Measurements from ENCODE around the gene MPG. TPM values are rescaled to one million over a fixed set of nuclear protein-coding genes. Genes with fewer than 3 reads are reported as not detected.

Gene MPG
- total RNA-seq, 1 experiment from 2014 or later, result 85.7 TPM

DNA sequence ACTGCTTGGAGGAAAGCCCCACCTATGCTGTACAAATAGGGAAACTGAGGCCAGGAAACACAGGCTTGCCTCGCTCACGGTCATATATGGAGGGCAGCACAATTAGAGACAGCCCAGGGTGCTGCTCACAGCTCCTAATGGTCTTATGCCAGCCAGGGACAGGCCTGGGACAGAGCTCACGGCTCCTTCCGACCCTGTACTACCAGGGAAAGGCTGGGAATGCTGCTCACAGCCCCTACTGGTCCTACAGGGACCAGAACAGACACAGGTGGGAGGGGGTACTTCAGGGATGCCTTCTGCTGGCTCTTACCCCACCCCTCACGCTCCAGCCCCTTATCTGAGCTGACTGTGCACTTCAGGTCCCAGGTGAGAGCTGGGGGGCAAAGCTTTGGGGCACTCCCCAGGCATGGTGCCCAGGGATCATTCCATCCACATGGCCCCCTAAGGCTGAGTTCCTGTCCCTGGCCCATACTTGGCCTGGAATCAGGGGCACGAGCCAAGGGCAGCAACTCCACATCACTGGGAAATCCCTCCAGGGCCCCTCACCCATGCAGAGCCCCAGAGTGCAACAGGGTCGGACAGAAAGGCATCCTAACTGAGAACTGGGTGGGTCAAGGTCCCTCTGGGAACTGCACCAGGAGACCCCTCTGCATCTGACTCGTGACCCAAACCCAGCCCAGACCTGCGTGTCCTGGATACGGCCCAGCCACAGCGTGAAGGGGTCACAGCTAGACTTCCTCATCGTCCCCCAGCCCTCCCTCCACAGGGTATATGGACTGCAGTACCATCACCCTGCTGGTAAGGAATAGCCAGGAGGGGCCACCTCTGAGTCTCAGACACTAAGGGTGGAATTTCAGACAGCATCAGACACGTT is 11.5 kb upstream of the MPG start:
- TF ChIP-seq TCF7L2 (IDR thresholded peaks at IDR 0.05; ENCODE audit: low read depth, low read length), result no peak
- TF ChIP-seq, protein P1, sequence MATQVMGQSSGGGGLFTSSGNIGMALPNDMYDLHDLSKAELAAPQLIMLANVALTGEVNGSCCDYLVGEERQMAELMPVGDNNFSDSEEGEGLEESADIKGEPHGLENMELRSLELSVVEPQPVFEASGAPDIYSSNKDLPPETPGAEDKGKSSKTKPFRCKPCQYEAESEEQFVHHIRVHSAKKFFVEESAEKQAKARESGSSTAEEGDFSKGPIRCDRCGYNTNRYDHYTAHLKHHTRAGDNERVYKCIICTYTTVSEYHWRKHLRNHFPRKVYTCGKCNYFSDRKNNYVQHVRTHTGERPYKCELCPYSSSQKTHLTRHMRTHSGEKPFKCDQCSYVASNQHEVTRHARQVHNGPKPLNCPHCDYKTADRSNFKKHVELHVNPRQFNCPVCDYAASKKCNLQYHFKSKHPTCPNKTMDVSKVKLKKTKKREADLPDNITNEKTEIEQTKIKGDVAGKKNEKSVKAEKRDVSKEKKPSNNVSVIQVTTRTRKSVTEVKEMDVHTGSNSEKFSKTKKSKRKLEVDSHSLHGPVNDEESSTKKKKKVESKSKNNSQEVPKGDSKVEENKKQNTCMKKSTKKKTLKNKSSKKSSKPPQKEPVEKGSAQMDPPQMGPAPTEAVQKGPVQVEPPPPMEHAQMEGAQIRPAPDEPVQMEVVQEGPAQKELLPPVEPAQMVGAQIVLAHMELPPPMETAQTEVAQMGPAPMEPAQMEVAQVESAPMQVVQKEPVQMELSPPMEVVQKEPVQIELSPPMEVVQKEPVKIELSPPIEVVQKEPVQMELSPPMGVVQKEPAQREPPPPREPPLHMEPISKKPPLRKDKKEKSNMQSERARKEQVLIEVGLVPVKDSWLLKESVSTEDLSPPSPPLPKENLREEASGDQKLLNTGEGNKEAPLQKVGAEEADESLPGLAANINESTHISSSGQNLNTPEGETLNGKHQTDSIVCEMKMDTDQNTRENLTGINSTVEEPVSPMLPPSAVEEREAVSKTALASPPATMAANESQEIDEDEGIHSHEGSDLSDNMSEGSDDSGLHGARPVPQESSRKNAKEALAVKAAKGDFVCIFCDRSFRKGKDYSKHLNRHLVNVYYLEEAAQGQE (IDR thresholded peaks at IDR 0.05; ENCODE audit: insufficient read depth in 1 of 2, low read depth in 2 of 2, low read length in 1 of 2), result no peak
- TF ChIP-seq, protein P2, sequence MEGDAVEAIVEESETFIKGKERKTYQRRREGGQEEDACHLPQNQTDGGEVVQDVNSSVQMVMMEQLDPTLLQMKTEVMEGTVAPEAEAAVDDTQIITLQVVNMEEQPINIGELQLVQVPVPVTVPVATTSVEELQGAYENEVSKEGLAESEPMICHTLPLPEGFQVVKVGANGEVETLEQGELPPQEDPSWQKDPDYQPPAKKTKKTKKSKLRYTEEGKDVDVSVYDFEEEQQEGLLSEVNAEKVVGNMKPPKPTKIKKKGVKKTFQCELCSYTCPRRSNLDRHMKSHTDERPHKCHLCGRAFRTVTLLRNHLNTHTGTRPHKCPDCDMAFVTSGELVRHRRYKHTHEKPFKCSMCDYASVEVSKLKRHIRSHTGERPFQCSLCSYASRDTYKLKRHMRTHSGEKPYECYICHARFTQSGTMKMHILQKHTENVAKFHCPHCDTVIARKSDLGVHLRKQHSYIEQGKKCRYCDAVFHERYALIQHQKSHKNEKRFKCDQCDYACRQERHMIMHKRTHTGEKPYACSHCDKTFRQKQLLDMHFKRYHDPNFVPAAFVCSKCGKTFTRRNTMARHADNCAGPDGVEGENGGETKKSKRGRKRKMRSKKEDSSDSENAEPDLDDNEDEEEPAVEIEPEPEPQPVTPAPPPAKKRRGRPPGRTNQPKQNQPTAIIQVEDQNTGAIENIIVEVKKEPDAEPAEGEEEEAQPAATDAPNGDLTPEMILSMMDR (IDR thresholded peaks at IDR 0.05), result no peak
- no peak for TF ChIP-seq POLR2AphosphoS5 (IDR thresholded peaks at IDR 0.05; ENCODE audit: low read depth, low read length)
- no peak for TF ChIP-seq SIN3A (IDR thresholded peaks at IDR 0.05; ENCODE audit: borderline replicate concordance, insufficient read depth, low read depth, low read length)
- DNase-seq (ENCODE audit: low read depth, low spot score) (no peak), ATAC-seq (peak; percentile 51)
- in situ Hi-C loops (cut with HindIII; ENCODE audit: low pct_unique_long_range_greater_than_20kb, low sequenced_read_pairs) (no loop called here), intact Hi-C loops (cut with micrococcal nuclease; ENCODE audit: unreplicated experiment) (no loop called here)
- Histone ChIP-seq H3K36me3 (ENCODE audit: control insufficient read depth, insufficient read depth, low read length) (no peaks in the 10 kb centered on the region), H3K27ac (ENCODE audit: low read length) (no peak overlapping the region; the same call in 1 of the 2 replicates), H3K9me3 (ENCODE audit: control insufficient read depth, insufficient read depth, low read depth, low read length) (no peaks in the 10 kb centered on the region), H3K4me1 (ENCODE audit: control insufficient read depth, insufficient read depth, low read length) (peaks cover 35% of the 10 kb centered on the region), H3K4me3 (ENCODE audit: low read depth in 2 of 2, low read length in 2 of 2) (no peak overlapping the region), H3K27me3 (ENCODE audit: control insufficient read depth, insufficient read depth, low read length) (no peaks in the 10 kb centered on the region)
- BruUV-seq (replicated peaks), result no TSS peak
- CTCF ChIA-PET, result interaction anchor here (0.9 to 1.9 kb wide), 7 partner anchors 9 to 296 kb away, joined by 3 to 16 read pairs (median 6); no protein-coding TSS in a partner anchor
- POLR2A ChIA-PET, result no interaction called here

GRCh38 chr16:67183-67791 is 10.7 kb upstream of the MPG start:
- no peaks in the 10 kb centered on the region for H3K27me3 ChIP-seq (ENCODE audit: control insufficient read depth, insufficient read depth, low read length)
- H3K36me3 ChIP-seq (ENCODE audit: control insufficient read depth, insufficient read depth, low read length), result no peaks in the 10 kb centered on the region
- H3K4me3 ChIP-seq (ENCODE audit: low read depth in 2 of 2, low read length in 2 of 2), result no peak overlapping the region
- POLR2A ChIA-PET, result no interaction called here
- no TSS peak for BruUV-seq (replicated peaks)
- H3K9me3 ChIP-seq (ENCODE audit: control insufficient read depth, insufficient read depth, low read depth, low read length), result no peaks in the 10 kb centered on the region
- CTCF ChIA-PET, result interaction anchor here (0.7 kb wide), 1 partner anchor 30 kb away, joined by 5 read pairs; no protein-coding TSS in a partner anchor
- peaks cover 35% of the 10 kb centered on the region for H3K4me1 ChIP-seq (ENCODE audit: control insufficient read depth, insufficient read depth, low read length)
- no peak for TF ChIP-seq TCF7L2 (IDR thresholded peaks at IDR 0.05; ENCODE audit: low read depth, low read length)
- TF ChIP-seq POLR2AphosphoS5 (IDR thresholded peaks at IDR 0.05; ENCODE audit: low read depth, low read length), result no peak
- TF ChIP-seq, protein P1 (IDR thresholded peaks at IDR 0.05; ENCODE audit: insufficient read depth in 1 of 2, low read depth in 2 of 2, low read length in 1 of 2), result no peak
- TF ChIP-seq, protein P2 (IDR thresholded peaks at IDR 0.05), result no peak
- no peak for TF ChIP-seq SIN3A (IDR thresholded peaks at IDR 0.05; ENCODE audit: borderline replicate concordance, insufficient read depth, low read depth, low read length)
- in situ Hi-C loops (cut with HindIII; ENCODE audit: low pct_unique_long_range_greater_than_20kb, low sequenced_read_pairs) (no loop called here), intact Hi-C loops (cut with micrococcal nuclease; ENCODE audit: unreplicated experiment) (no loop called here)
- no peak overlapping the region for H3K27ac ChIP-seq (ENCODE audit: low read length)
- no peak for ATAC-seq
- DNase-seq (ENCODE audit: low read depth, low spot score), result no peak
